Thyroid gland (tissue), 4 donors: ENCODE measurements around the gene RHPN2. TPM values are rescaled to one million over a fixed set of nuclear protein-coding genes. Genes with fewer than 3 reads are reported as not detected.

ENCODE experiments used
- DNase-seq, 2 donors: peaks; one replicate each; pipeline ENCODE4 v3.0.0-alpha.2; 2019
- H3K27ac ChIP-seq, 3 donors: fragments of 200-600 bp; sonication (generic); 1 replicate in 2 of 3; 2 replicates in 1 of 3; pipeline ENCODE4 v1.5.1; 2016 to 2019; ENCODE audit warnings: mild to moderate bottlenecking in 1 of 3, moderate library complexity in 1 of 3
- H3K27me3 ChIP-seq: fragments of 200-600 bp; sonication (generic); one replicate; pipeline ENCODE4 v1.5.1; 2019
- H3K36me3 ChIP-seq, 2 donors: fragments of 200-600 bp; sonication (generic); one replicate each; pipeline ENCODE4 v1.5.1; 2016 to 2019
- H3K4me1 ChIP-seq, 2 donors: fragments of 200-600 bp; sonication (generic); one replicate each; pipeline ENCODE4 v1.5.1; 2017 to 2019
- H3K4me3 ChIP-seq, 3 donors: fragments of 200-600 bp; sonication (generic); replicated peaks in 1 of 3; 1 replicate in 2 of 3; 2 replicates in 1 of 3; pipeline ENCODE4 v1.5.1; 2016; ENCODE audit warnings: mild to moderate bottlenecking in 1 of 3
- H3K9me3 ChIP-seq: fragments of 200-600 bp; sonication (generic); one replicate; pipeline ENCODE4 v1.5.1; 2017
- POLR2A ChIP-seq, 2 donors: fragments of 450-650 bp; IDR thresholded peaks; one replicate each; pipeline ENCODE4 v1.6.1; 2017; ENCODE audit warnings: antibody characterized with exemption in 2 of 2, mild to moderate bottlenecking in 2 of 2, moderate library complexity in 1 of 2
- WGBS, 2 donors: methylation state at CpG; one replicate each; pipeline ENCODE4 v1.1.5; 2017; 5-methylcytosine and 5-hydroxymethylcytosine counted together
- intact Hi-C: fragments of 100-400 bp; cut with DNase I; formaldehyde crosslinking; loops from one replicate; pipeline ENCODE4 v1.15.1; 2023
- small RNA-seq: library from RNA; depleted of rRNA; stranded (forward); fragments of <200 nt; gene quantifications from one replicate; pipeline ENCODE3, GENCODE V24; 2016
- total RNA-seq, 4 donors: library from RNA; depleted of rRNA; stranded (reverse); fragments of >200 nt; gene quantifications; one replicate each; pipeline ENCODE4 v1.2.3, GENCODE V29; 2016
- TF ChIP-seq, protein P1 (sequence below), 6 experiments: fragments of 200-600 bp in 3 of 6; fragments of 450-650 bp in 3 of 6; sonication (generic) in 3 of 6; IDR thresholded peaks; one replicate each; pipeline ENCODE4 v1.5.1; 2016 to 2019; ENCODE audit warnings: antibody characterized with exemption in 6 of 6, mild to moderate bottlenecking in 2 of 6, inconsistent platforms in 1 of 6, moderate library complexity in 1 of 6

The RHPN2 gene
- total RNA-seq, 4 donors from 2014 or later: 11.2 to 16.9 (median 13.9) TPM

DNA sequence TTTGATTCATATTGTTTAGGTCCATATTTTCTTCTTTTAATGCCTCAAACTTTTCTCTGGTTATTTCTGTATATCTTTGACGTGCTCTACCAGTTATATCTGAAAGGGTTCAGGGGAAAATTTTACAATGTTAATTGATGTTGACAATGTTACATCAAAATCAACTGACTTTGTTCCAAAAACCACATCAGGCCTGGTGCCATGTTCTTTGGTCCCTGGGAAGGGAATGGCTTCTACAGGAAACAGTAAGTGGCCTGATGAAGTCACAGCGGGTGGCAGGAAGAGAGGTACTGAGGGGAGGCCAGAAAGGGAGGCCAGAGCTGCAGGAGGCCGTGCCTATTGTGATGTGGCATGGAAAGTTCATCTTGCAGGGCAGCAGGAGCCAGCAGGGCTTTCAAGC, 131.1 kb downstream of the RHPN2 start:
- no peak overlapping the region for H3K27ac ChIP-seq
- H3K9me3 ChIP-seq: no peaks in the 10 kb centered on the region
- intact Hi-C loops: no loop called here
- no peak for DNase-seq
- TF ChIP-seq, protein P1, sequence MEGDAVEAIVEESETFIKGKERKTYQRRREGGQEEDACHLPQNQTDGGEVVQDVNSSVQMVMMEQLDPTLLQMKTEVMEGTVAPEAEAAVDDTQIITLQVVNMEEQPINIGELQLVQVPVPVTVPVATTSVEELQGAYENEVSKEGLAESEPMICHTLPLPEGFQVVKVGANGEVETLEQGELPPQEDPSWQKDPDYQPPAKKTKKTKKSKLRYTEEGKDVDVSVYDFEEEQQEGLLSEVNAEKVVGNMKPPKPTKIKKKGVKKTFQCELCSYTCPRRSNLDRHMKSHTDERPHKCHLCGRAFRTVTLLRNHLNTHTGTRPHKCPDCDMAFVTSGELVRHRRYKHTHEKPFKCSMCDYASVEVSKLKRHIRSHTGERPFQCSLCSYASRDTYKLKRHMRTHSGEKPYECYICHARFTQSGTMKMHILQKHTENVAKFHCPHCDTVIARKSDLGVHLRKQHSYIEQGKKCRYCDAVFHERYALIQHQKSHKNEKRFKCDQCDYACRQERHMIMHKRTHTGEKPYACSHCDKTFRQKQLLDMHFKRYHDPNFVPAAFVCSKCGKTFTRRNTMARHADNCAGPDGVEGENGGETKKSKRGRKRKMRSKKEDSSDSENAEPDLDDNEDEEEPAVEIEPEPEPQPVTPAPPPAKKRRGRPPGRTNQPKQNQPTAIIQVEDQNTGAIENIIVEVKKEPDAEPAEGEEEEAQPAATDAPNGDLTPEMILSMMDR (IDR thresholded peaks at IDR 0.05): no peak
- no peak for TF ChIP-seq POLR2A (IDR thresholded peaks at IDR 0.05)
- WGBS, 2 donors: 96 to 99% methylated on average over 3 of the region's 3 CpGs
- H3K4me3 ChIP-seq: no peak overlapping the region
- H3K36me3 ChIP-seq: peaks cover 11 to 40% of the 10 kb centered on the region in 2 donors
- H3K4me1 ChIP-seq: no peaks in the 10 kb centered on the region
- no peaks in the 10 kb centered on the region for H3K27me3 ChIP-seq

DNA sequence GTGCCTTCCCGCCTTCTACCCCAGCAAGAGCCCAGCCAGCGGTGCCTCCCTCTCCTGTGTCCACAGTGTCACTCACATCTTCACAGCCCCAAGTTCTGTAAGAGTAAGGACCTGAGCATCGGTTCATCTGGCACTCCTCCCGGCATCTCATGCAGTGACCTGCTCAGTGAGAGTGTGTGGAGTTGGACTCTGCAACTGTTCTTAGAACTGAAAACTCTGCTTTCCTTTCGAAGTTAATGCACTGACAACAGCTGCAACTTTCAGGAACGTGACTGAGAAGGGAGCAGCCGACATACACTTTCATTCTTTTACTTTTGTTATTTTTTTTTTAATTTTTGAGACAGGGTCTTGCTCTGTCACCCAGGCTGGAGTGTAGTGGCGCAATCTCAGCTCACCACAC, 134.1 kb downstream of the RHPN2 start:
- no peaks in the 10 kb centered on the region for H3K4me1 ChIP-seq
- no peaks in the 10 kb centered on the region for H3K27me3 ChIP-seq
- WGBS, 2 donors: 97 to 98% methylated on average over 8 of the region's 8 CpGs
- TF ChIP-seq POLR2A (IDR thresholded peaks at IDR 0.05): no peak
- TF ChIP-seq, protein P1 (IDR thresholded peaks at IDR 0.05): no peak
- intact Hi-C loops: no loop called here
- peaks cover 18 to 31% of the 10 kb centered on the region in 2 donors for H3K36me3 ChIP-seq
- no peak overlapping the region for H3K4me3 ChIP-seq
- H3K9me3 ChIP-seq: no peaks in the 10 kb centered on the region
- DNase-seq: no peak
- no peak overlapping the region for H3K27ac ChIP-seq

- H3K4me3 ChIP-seq: no peak overlapping the region
- DNase-seq: no peak
- H3K27me3 ChIP-seq: no peaks in the 10 kb centered on the region
- peaks cover 23 to 34% of the 10 kb centered on the region in 2 donors for H3K36me3 ChIP-seq
- no peaks in the 10 kb centered on the region for H3K9me3 ChIP-seq
- TF ChIP-seq, protein P1 (IDR thresholded peaks at IDR 0.05): no peak
- no peak for TF ChIP-seq POLR2A (IDR thresholded peaks at IDR 0.05)
- intact Hi-C loops: no loop called here
- no peak overlapping the region for H3K27ac ChIP-seq
- WGBS, 2 donors: 98 to 99% methylated on average over 2 of the region's 2 CpGs
- H3K4me1 ChIP-seq: no peaks in the 10 kb centered on the region
Observed at GRCh38 chr19:32928806-32929205, 135.9 kb downstream of the RHPN2 start.

Small RNA genes lying within 50 kb of the gene (small RNA-seq; reads per million reads assigned to genes)
- gene AC008521.1 (not detected), gene AC008521.2 (not detected)

Other genes with a start within 250 kb of the RHPN2 start
- 1 to 10 TPM in 1 of 4 donors, under 1 TPM in 2, not detected in 1; 0.67 to 2.1 (median 0.67) TPM for gene SLC7A9, start 195.1 kb downstream of the RHPN2 start, total RNA-seq
- 10 to 100 TPM; 18.5 to 24.7 (median 19.4) TPM for gene CEP89, start 92.9 kb downstream of the RHPN2 start, total RNA-seq
- gene FAAP24, start 92.6 kb downstream of the RHPN2 start, total RNA-seq: 1 to 10 TPM in 2 of 4 donors, under 1 TPM in 2; 0.40 to 1.7 (median 0.94) TPM
- gene GPATCH1, start 16.3 kb upstream of the RHPN2 start, total RNA-seq: 10 to 100 TPM in 2 of 4 donors, 1 to 10 TPM in 2; 9.1 to 11.6 (median 10.0) TPM
- gene WDR88, start 67.2 kb upstream of the RHPN2 start, total RNA-seq: not detected
- gene LRP3, start 129.4 kb upstream of the RHPN2 start, total RNA-seq: 10 to 100 TPM; 33.3 to 49.9 (median 39.0) TPM
- 1 to 10 TPM in 1 of 4 donors, under 1 TPM in 3; 0.29 to 2.7 (median 0.78) TPM for gene SLC7A10, start 161.0 kb upstream of the RHPN2 start, total RNA-seq
- 10 to 100 TPM; 12.9 to 31.0 (median 17.4) TPM for gene CEBPA, start 237.6 kb upstream of the RHPN2 start, total RNA-seq